GM21576 (cell line): ENCODE measurements around the gene CEP55.
"Not testable (repeated sequence)": the region's sequence is repeated elsewhere in the genome, so short reads cannot be mapped to it uniquely, and the experiment has no call there.

ENCODE experiments used
- ATAC-seq: cut with Tn5 transposase; IDR thresholded peaks from one replicate; pipeline ENCODE4 v1.9.1; 2021; ENCODE audit warnings: mild to moderate bottlenecking, moderate library complexity; ENCODE audit not compliant: unreplicated experiment

Gene CEP55

DNA sequence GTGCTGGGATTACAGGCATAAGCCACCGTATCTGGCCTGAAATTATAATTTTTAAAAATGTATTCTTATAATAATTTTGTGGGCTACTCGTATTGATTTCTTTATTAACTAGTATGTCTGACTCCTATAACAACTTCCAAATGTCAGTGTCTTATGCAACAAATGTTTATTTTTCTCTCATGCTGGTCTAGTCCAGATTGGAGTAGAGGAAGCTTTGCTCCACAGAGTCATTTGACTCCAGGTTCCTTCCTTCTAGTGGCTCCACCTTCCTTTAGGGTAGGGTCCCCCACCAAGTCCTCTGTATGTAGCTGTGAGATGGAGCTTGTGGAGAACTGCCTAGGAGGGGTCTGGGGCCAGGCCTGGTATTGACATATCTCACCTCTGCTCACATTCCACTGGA is 8.7 kb downstream of the CEP55 start:
- no peak for ATAC-seq

DNA sequence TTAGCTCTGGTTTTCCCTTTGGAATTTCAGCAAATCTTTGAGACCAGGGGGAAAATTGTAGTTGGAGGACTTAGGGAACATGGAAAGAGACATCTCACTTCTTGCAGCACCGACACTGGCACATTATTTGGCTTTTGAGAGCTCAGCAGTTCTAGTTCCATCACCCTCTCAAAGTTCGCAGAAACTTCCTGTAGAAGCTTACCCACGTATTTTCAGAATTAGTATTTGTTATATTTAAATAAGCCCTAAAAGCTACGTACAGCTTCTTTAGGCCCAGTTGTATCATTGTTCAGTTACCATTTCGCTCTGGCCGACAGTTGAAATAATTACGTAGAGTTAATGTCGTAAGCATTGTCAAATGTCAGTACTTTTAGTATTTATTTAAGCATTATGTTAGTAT is 13.4 kb downstream of the CEP55 start:
- no peak for ATAC-seq

GRCh38 chr10:93512565-93512964 is 16.2 kb downstream of the CEP55 start:
- no peak for ATAC-seq

DNA sequence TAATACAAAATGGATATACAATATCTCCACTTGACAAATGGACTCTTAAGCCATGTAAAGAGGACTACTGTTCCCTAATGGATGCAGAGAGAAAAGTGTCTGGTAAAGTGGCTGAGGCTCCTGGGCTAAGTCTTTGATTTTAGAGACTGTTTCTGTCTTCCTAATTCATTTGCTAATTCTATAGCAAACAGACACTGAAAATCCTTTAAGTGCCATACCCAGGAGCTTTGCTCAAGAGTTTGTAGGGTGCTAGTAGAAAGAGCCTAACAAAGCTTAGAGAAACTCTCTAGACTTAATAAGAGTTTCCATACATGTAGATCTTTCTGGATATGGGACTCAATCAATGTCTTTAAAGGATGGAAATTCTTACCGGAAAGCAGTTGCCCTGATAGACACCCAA is 16.7 kb downstream of the CEP55 start:
- ATAC-seq = no peak

DNA sequence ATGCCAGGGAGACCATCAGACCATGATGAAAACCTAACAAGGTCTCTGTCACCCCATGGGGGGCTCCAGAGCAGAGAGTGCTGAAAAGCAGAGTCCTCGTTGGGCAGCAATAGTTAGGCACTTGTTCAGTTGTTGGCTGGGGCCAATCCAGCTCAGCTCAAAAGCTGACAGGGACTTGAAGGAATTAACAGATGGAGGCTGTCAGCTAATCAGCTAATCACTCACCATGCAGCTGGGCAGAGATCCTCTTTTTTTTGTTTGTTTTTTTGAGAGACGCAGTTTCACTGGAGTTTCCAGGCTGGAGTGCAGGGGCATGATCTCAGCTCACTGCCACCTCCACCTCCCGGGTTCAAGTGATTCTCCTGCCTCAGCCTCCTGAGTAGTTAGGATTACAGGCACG is 18.1 kb downstream of the CEP55 start:
- no peak for ATAC-seq

GRCh38 chr10:93515071-93516005 is 18.9 kb downstream of the CEP55 start:
- no peak for ATAC-seq

DNA sequence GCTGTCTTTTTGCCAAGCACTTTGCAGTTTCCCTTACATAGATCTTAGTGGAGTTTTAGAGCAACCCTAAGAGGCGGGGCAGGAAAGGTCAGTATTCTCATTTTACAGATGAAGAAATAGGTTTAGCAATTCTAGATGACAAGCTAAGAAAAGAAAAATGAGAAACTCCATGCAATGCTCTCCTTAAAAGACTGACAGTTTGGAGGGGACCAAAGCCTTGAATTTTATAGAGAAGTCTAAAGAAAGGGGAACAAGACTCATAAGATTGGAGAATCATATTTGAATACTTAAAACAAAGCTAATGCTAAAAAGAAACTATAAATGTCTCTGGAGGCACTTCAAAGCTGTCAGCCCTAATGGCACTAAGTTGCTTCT is 19.6 kb downstream of the CEP55 start:
- no peak for ATAC-seq

DNA sequence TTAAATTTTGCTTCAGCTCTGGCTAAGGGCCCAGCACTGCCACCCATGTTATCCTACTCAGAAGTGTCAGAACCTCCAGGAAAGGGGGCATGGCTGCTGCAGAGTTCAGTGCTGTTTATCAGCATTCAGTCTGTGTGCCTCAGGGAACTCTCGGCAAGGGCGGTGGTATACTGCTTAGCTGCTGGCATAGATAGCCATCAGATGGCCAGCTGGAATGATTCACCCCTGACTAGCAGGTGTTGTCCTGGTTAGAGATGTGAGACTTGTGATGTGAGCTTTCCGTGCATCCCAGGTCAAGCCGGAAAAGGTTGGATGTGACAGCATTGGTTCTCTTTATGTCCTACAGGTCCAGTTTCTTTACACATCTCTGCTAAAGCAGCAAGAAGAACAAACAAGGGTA is 22.1 kb downstream of the CEP55 start:
- no peak for ATAC-seq

GRCh38 chr10:93535293-93535692 is 38.9 kb downstream of the CEP55 start:
- ATAC-seq = no peak

DNA sequence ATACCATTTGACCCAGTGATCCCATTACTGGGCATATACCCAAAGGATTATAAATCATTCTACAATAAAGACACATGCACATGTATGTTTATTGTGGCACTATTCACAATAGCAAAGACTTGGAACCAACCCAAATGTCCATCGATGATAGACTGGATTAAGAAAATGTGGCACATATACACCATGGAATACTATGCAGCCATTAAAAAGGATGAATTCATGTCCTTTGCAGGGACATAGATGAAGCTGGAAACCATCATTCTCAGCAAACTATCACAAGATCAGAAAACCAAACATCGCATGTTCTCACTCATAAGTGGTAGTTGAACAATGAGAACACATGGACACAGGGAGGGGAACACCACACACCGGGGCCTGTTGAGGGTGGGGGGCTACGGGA is 44.5 kb downstream of the CEP55 start:
- ATAC-seq = not testable (repeated sequence)

- no peak for ATAC-seq
Measured at GRCh38 chr10:93541402-93542357, 45.3 kb downstream of the CEP55 start.

GRCh38 chr10:93542358-93542791 is 46.0 kb downstream of the CEP55 start:
- no peak for ATAC-seq

DNA sequence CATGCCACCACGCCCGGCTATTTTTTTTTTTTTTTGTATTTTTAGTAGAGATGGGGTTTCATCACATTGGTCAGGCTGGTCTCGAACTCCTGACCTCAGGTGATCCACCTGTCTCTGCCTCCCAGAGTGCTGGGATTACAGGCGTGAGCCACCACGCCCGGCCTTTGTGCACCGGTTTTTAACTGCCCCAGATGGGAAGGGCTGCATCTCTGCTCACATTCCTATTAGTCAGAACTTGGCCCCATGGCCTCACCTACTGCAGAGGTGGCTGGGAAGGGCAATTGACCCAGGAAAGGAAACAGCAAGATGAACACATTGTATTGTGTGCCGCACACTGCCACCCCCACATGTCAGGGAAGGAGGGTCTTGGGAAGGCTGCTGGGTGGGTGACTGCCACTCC is 50.6 kb downstream of the CEP55 start:
- not testable (repeated sequence) for ATAC-seq

- no peak for ATAC-seq
Measured at GRCh38 chr10:93547522-93547921, 51.1 kb downstream of the CEP55 start.

GRCh38 chr10:93548376-93549071 is 52.1 kb downstream of the CEP55 start:
- ATAC-seq = no peak

DNA sequence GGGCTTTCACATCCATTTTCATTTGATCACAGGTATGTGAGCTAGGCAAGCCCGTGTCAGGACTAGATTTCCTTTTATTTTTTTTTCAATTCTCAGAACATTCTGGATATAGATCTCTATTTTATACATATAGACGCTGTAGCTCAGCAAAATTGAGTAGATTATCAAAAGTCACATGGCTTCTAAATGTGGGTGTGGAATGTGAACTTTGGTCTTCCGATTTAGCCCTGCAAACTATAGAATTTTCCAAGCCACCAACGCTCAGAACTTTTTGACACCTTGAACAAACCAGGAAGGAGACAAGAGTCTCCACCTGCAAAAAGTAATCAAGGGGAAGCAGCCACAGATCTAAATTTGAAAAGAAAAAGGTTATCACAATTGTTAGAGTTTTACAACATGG is 54.2 kb downstream of the CEP55 start:
- no peak for ATAC-seq

GRCh38 chr10:93552780-93553179 is 56.4 kb downstream of the CEP55 start:
- ATAC-seq = no peak

- no peak for ATAC-seq
Measured at GRCh38 chr10:93553482-93554315, 57.3 kb downstream of the CEP55 start.

GRCh38 chr10:93554316-93554663 is 57.9 kb downstream of the CEP55 start:
- ATAC-seq = no peak

- no peak for ATAC-seq
Measured at GRCh38 chr10:93554760-93555432, 58.5 kb downstream of the CEP55 start.
